CD1c-positive myeloid dendritic cell (primary cell): Measurements from ENCODE around the gene SRSF4.
"Not testable (repeated sequence)": the region's sequence is repeated elsewhere in the genome, so short reads cannot be mapped to it uniquely, and the experiment has no call there.

ENCODE experiments used
- DNase-seq: peaks from one replicate; pipeline ENCODE4 v3.0.0-alpha.2; 2016; ENCODE audit errors: extremely low spot score

The SRSF4 gene

DNA sequence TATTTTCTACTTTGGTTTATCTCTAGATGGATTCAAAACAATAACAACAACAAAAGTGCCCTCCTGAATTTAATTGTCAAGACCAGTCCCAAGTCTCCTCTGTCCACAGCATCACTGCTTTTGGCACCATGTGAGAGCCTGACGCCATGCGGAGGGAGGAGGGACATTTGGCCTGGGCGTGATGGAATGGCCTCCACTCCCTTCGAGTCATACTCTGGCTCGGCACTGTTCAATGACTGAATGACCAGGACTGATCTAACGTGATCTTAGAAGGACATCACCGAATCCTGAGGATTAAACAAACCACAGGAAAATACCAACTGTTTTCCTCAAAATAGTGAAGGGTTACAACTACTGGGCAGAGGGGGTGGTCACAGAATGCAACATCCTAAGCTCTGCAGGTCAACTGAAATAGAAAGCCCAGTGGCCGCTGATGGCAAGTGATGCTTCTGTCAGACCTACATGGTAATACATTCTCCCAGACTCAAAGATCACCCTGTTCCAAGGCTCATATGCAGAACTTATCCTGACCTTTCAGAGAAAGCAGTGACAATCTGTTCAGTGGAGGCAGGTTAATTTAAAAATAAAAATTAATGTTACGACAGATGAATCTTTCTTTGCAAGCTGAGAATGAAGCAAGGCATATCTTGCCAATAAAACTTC, 19.1 kb downstream of the SRSF4 start:
- DNase-seq = no peak

DNA sequence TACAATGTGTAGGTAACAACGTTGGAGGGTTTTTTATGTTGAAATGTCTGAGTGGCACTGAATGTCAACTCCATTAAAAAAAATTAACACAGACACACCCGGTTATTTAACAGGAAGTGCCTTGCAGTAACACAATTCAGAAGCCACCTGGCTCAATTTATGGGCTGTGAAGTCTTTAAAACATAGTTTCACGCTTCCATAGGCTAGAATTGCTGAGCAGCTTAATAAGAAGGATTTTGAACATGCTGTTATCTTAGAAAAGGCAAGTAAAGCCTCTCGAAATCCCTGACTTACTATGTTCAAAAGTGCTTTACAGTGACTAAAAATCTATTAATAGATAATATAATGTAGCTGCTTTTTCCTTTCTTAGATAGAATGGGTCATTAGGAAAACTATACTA, 19.7 kb downstream of the SRSF4 start:
- no peak for DNase-seq

DNA sequence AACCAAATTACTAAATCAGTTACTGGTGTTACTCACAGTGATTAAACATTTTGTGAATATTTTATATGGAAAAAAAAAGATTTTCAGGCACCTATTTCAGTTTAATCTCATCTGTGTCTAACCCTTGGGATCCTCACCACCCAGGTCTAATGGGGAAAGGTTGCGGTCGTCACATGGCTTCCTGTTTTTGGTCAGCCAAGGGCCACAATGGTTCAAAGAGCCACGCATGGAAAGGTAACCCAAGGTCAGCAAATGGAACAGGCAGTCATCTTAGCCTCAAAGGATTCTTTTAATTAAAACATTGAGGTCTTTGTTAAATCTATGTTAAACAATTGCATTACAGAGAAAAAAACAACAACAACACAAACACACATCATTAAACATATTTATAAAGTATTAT, 21.9 kb downstream of the SRSF4 start:
- DNase-seq = no peak

DNA sequence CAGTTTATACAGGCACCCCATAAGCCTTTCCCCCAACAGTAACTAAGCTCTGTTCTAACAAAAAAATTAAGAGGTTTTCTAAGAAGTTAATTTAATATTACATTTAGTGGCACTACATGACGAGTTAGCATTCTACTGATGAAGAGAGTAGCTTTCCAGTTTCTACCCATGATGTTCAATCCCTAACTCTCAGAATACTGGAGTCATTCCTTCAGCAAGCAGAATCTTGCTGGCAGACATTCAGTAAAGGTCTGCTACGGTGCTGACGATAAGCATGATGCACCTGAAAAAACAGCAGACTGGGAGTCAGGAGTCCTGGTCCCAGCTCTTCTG, 24.5 kb downstream of the SRSF4 start:
- DNase-seq = no peak

DNA sequence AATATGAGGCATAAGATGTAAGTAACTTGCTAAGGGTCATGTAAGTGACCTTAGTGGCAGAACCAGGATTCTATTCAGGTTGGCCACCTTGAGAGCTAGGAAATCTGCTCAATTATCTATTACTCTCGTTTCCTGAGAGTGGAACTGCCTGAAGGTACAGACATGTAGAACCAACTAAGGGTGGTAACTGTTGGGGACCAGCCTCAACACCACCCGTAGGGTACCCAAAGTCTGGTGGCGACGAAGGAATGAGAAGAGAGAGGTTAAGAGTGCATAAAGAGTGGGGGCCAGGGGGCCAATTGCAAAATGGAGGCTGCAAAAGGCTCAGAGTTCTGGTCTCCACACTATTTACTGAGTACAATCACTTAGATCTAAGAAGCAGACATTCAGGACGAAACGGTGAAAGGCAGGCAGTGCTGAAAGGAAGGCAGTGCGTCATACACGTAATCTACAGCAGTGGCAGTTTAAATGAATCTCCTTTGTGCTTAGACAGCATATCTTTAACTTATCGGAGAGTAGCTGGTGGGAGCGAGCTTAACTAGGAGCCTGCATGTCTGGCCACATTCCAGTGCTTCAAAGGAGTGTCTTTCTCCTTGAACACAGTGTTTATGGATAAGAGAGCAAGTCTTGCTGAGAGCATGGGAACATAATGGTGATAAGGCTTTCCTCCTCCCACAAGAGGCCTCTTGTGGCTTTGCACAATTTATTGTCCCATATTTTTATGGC, 25.0 kb downstream of the SRSF4 start:
- no peak for DNase-seq

DNA sequence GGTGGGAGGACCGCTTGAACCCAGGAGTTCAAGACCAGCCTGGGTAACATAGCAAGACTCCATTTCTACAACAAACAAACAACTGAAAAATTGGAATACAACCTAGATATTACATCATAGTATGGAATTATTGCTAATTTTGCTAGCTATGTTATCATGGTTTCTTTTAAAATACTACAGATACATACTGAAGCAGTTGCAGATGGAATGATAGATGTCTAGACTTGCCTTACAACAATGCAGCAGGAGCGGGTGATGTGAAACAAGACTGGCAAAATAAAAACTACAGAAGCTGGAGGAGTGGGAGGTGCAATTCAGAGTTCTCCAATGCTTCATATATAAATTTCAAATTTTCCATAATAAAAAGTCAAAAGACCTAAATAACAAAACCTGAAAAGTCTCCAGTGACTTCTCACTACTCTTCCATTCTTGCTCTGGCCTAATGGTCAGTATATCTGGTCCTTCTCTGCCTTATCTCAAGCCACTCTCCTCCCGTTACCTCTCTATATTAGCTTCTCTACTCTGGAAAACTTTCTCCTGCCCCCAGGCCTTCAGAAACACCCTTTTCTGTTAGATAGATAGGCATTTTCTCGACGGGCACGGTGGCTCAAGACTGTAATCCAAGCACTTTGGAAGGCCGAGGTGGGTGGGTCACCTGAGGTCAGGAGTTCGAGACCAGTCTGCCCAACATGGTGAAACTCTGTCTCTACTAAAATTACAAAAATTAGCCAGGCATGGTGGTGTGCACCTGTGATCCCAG, 29.5 kb downstream of the SRSF4 start:
- no peak for DNase-seq

DNA sequence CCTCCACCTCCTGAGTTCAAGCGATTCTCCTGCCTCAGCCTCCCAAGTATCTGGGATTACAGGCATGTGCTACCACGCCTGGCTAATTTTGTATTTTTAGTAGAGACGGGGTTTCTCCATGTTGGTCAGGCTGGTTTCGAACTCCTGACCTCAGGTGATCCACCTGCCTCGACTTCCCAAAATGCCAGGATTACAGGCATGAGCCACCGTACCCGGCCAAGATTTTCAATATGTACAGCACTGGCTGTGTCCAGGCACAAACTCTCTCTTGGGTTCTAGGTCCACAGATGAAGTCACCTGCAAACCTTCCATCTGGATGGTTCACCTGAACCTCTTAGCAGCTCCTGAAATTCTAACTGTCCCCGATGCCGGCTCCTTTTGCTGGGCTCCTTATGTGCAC, 31.4 kb downstream of the SRSF4 start:
- DNase-seq = not testable (repeated sequence)

DNA sequence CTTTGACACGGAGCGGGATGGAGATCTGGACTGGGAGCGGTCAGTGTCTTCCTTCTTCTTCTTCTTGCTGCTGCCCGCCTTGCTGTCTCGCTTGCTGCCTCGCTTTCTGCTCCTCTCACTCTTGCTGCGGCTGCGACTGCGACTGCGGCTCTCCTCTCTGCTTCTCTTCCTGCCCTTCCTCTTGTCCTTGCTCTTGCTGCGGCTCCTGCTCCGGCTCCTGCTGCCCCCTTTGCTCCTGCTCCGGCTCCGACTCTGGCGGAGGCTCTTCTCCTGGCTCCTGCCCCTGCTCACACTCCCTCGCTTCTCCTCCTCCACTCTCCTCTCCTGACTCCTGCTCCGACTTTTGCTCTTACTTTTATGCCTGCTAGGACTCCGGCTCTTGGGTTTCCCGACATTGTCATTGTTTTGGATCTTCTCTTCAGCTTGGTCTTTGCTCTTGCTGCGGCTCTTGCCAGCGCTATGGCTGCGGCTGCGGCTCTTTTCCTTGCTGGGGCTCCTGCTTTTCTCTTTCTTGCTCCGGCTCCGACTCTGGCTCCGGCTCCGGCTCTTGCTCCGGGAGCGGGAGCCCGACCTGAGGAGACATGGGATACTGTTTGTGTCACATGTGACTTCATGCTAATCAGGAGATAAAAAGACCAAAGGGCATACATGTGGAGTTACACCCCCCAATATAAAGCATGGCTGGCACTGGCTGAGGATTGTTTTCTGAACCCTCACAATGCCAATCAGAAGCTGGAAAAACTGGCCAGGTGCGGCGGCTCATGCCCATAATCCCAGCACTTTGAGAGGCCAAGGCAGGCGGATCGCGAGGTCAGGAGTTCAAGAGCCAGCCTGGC, 32.8 kb downstream of the SRSF4 start:
- no peak for DNase-seq

DNA sequence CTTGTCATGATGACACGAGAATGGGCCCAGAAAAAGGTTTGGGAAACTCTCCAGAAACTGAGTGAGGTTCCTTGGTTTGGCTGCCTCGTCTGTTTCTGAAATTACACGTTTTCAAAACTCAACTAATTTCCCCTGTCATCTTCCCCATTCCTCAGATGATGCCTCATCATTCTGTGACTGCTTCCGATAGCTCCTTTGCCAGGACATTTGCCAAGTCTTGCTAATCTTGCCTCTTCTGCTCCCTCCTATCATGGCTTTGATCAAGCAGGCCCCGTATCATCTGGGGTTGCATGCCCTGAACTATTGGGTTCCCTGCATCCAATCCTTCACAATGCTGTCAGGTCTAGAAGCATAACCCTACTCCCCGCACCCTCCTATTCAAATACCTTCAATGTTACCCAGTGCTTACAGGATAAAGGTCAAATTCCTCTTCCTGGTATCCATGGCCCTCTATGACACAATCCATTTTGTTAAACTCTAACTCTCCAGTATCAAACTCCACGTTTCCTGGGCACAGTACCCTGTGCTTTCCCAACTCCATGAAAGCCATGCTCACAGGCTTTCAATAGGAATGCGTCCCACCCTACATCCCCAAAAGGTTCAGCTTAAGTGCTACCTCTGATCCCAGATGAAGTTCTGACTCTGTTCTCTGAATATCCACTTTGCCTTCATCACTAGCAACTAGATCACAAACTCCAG, 35.8 kb downstream of the SRSF4 start:
- DNase-seq = no peak

DNA sequence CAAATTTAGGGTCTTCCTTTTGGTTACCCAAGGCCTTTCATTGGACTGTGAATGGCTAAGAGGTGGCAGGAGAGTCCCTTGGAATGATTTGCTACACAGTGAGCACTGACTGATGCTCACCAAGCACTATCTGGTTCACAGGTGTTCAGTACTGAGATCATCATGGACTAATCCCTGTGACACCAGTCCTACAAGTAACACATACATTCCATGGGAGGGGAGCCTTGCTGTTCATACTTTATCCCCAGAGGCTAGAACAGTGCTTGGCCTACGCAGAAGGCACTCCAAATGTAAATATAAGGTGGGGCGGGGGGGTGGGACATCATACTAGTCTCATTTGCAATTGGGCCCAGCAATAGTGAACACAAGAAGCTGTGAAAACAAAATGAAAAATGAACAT, 37.5 kb downstream of the SRSF4 start:
- DNase-seq = no peak

DNA sequence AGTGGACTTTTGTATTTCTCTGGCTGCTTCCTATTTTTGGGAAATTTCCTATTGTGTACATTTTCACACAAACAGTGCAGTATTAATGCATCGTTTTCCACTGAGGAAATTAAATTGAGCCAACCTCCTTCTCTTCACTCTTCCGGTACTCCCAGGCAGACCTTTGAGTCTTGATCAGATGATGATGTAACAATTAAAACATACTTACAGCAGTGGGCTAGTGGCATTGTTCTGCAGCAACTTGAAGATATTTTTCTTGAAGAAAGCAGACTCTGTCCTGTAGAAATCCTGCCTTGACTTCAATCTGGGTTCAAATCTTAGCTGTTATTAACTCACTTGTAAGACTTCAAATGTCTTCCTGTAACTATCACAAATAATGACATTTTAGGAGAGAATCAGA, 39.0 kb downstream of the SRSF4 start:
- no peak for DNase-seq

DNA sequence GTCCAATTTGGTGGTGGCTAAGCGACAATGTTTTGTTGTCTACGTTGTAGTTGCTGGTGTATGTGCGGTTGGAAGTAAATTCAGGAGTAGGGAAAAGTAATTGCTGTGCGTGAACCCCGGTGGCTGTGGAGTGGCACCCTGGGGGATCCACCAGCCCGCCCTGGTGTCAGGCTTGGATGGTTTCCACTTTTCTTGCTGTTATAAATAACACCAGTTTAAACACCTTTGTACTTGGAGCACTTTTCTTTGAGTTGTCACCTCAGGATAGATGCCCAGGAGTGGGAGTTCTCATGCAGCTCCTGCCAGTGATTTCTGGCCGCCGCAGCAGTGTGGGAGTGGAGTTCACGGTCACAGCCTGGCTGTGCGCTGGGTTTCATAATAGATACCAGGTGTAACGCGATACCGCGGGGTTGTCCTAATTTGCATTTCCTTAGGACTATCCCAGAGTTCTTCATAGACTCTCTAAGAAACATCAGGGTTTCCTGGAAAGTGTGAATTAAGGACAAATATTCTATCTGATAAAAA, 45.2 kb downstream of the SRSF4 start:
- DNase-seq = no peak

DNA sequence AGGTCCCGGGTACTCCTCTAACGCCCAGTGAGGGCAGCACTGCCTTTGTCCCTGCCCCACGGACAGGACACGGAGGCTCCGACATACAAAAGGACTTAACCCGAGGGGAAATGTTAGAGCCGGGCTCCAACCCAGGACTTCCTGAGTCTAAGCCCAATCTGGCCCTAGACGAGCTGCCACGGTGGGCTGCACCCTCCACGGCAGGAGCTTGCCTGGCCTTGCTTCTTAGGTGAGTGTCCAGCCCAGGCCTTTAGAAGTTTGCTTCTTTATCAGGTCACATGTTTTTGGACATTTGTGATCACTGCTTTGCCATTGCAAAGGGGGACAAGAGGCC, 47.0 kb downstream of the SRSF4 start:
- no peak for DNase-seq

DNA sequence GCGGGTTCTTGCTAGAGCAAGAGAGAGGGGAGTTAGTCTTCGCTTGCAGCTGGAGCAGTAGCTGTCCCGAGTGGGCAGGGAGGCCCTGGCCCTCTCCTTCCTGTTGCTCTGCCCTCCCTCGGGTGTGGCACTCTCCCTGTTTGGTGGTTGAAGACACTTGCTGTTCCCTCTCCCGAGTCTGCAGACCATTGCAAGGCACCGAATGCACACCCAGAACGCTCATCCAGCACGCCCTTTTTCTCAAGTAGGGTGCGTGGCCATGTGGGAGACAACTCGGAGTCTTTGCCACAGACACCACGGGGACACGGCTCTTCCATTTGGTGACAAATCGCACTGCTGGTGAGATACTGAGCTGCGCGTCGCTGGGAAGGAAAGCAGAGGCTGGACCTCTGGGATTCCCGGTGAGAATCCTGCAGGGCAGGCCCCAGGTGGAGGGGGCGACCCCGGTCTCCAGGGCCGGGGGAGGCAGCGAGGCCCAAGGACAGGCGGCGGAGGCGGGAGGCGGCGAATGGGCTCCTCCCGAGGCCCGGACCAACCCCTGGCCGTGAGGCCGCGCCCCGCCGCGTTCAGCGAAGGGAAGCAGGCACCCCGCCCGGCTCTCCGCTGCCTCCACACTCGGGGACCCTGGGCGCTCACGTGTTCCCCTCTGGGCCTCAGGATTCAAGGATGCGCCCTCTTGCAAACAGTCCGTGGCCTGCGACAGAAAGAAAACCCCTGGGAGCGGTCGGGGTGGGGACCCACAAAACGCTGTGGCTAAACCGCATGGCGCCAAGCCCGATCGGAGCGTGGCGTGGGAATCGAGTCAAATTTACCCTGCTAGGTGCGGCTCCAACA, 47.6 kb downstream of the SRSF4 start:
- DNase-seq = no peak

DNA sequence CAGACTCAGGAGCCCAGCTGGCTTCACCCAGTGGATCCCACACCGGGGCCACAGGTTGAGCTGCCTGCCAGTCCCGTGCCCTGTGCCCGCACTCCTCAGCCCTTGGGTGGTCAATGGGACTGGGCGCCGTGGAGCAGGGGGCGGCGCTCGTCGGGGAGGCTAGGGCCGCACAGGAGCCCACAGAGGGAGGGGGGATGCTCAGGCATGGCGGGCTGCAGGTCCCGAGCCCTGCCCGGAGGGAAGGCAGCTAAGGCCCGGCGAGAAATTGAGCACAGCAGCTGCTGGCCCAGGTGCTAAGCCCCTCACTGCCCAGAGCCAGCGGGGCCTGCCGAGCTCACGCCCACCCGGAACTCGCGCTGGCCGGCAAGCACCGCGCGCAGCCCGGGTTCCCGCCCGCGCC, 50.6 kb downstream of the SRSF4 start:
- not testable (repeated sequence) for DNase-seq

DNA sequence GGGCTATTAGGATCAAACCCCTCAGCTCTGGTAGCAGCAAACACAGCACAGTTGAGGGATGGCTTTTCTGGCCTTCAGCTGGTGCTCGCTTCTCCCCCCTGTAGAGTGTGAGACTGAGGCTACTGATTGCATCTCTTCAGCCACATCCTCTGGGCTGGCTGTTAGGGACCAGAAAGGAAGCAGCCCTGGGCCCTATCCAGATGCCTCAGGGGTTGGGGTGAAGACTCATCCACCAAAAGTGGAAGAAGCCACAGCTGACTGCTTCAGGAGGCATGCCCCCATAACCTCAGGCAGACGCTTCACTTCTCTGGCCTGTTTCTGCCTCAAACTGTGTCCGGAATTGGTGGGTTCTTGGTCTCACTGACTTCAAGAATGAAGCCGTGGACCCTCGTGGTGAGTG, 51.8 kb downstream of the SRSF4 start:
- DNase-seq = no peak

DNA sequence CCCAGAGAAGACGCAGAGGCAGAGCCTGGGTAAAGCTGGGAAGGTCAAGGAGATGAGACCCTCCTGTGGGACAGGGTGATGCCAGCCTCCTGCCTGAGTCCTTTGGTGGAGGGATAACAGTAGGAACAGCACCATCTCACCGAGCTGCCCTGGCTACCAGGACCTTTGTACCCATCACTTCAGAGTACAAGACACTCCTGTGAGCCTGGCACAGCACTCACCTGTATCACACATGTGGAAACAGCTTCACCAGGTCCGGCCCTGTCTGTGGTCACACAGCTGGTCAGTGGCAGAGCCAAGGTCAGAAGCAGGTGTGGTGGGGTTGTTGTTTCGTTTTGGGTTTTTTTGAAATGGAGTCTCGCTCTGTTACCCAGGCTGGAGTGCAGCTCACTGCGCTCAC, 53.0 kb downstream of the SRSF4 start:
- no peak for DNase-seq

DNA sequence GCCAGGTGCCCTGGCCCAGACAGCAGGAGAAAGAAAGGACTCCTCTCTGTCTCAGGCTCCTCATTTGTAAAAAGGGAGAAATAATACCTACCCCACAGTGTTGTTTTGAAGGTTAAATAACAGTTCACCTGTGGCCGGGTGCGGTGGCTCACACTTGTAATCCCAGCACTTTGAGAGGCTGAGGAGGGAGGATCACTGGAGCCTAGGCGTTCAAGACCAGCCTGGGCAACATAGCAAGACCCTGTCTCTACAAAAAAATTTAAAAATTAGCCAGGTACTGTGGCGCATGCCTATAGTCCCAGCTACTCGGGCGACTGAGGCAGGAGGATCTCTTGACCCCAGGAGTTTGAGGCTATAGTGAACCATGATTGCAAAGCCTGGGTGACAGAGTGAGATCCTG, 55.5 kb downstream of the SRSF4 start:
- no peak for DNase-seq

DNA sequence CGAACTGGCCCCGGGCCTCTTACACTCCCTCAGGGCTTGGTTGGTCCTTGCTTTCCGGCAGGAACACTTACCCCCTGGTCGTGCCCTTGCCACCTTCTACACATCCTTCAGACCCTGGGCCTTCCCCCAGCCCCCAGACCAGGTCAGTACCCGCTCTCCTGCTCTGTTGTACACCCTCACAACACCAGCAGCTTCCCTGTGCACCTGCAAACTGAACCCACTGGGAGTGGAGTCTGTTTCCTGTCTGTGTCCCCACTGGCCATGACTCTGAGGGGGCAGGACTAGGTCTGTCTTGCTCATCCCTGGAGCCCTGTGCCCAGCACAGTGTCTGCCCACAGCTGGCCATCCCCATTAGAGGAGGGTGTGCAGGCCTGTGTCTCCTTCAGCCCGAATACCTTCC, 55.9 kb downstream of the SRSF4 start:
- no peak for DNase-seq

DNA sequence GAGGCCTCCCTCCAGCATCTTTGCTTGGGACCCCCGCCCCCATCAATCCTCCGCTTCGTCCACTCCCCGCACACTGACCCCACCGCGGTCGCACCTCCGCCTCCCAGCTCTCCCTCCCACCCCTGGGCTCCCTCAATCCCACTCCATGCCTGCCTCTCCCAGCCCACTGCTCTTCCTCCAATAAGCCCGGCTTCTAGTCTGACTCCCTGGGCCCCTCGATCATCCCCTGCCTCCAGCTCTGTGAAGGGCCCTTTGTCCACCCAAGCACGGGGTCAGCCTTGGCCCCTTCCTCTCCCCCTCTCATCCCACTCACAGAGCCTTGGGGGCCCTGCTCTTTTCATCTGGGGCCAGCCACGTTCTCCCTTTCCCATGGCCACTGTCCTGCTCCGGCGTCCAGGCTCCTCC, 56.5 kb downstream of the SRSF4 start:
- no peak for DNase-seq
